Caco-2 (cell line): Measurements from ENCODE around the gene HMG20A. TPM values are rescaled to one million over a fixed set of nuclear protein-coding genes. Genes with fewer than 3 reads are reported as not detected.

ENCODE experiments used
- BruUV-seq: library from RNA; stranded (reverse); fragments of 400-500 nt; replicated peaks from 2 replicates; lab custom pipeline; 2021; lab: Mats Ljungman, UMichigan
- CTCF ChIA-PET: fragments of 300-600 bp; sonication (Branson Sonifier 250); formaldehyde crosslinking; loops from one replicate; lab custom pipeline; 2022; ENCODE audit warnings: antibody characterized with exemption; lab: Charles Lee
- POLR2A ChIA-PET: fragments of 300-600 bp; sonication (Branson Sonifier 250); formaldehyde crosslinking; loops from one replicate; lab custom pipeline; 2022; ENCODE audit warnings: antibody characterized with exemption; lab: Charles Lee
- DNase-seq, 2 experiments: peaks; one replicate each; pipeline versions ENCODE4 v3.0.0 to v3.0.0-alpha.2; 2020 to 2022
- H3K27me3 ChIP-seq: replicated peaks from 2 replicates; pipeline ENCODE4 v1.6.0; 2011; ENCODE audit warnings: low read length; ENCODE audit not compliant: control insufficient read depth, insufficient read depth
- H3K36me3 ChIP-seq: 2 replicates; pipeline ENCODE4 v1.5.1; 2011; ENCODE audit warnings: low read length; ENCODE audit not compliant: control insufficient read depth, insufficient read depth
- H3K4me1 ChIP-seq: fragments of 250-450 bp; sonication (Bioruptor Pico); 2 replicates; pipeline ENCODE4 v1.5.1; 2020; ENCODE audit warnings: mild to moderate bottlenecking
- H3K4me3 ChIP-seq: 2 replicates; pipeline ENCODE4 v1.5.1; 2011; ENCODE audit warnings: low read depth, mild to moderate bottlenecking, control low read depth, low read length
- H3K9me3 ChIP-seq: fragments of 250-450 bp; sonication (Bioruptor Pico); 2 replicates; pipeline ENCODE4 v1.5.1; 2020; ENCODE audit warnings: mild to moderate bottlenecking, moderate library complexity
- H3K27ac Mint-ChIP-seq: one replicate; pipeline ENCODE4 v1.8.0; 2022; ENCODE audit warnings: mixed read lengths; ENCODE audit not compliant: unreplicated experiment
- H3K27me3 Mint-ChIP-seq: one replicate; pipeline ENCODE4 v1.8.0; 2022; ENCODE audit warnings: mixed read lengths; ENCODE audit not compliant: insufficient read depth, unreplicated experiment
- H3K36me3 Mint-ChIP-seq: one replicate; pipeline ENCODE4 v1.8.0; 2022; ENCODE audit warnings: mild to moderate bottlenecking, mixed read lengths; ENCODE audit not compliant: insufficient read depth, unreplicated experiment
- H3K4me1 Mint-ChIP-seq: one replicate; pipeline ENCODE4 v1.8.0; 2022; ENCODE audit warnings: low read depth, mixed read lengths; ENCODE audit not compliant: unreplicated experiment
- H3K4me3 Mint-ChIP-seq: one replicate; pipeline ENCODE4 v1.8.0; 2022; ENCODE audit warnings: mild to moderate bottlenecking, moderate library complexity, mixed read lengths; ENCODE audit not compliant: unreplicated experiment
- H3K9me3 Mint-ChIP-seq: one replicate; pipeline ENCODE4 v1.8.0; 2022; ENCODE audit warnings: mixed read lengths; ENCODE audit not compliant: unreplicated experiment
- intact Hi-C: fragments of 100-400 bp; cut with micrococcal nuclease; formaldehyde crosslinking; loops from one replicate; pipeline ENCODE4 v1.10.0; 2022; ENCODE audit not compliant: unreplicated experiment
- total RNA-seq: library from RNA; stranded (reverse); gene quantifications from 2 replicates; pipeline ENCODE4 v1.2.3, GENCODE V29; 2022
- TF ChIP-seq, protein P1 (sequence below), 2 experiments: fragments of 200-600 bp in 1 of 2; IDR thresholded peaks; 1 replicate in 1 of 2; 2 replicates in 1 of 2; pipeline versions ENCODE4 v1.5.1 to v1.8.0; 2011 to 2022; ENCODE audit warnings: antibody characterized with exemption in 1 of 2, control low read depth in 1 of 2, inconsistent platforms in 1 of 2, low read depth in 1 of 2, low read length in 1 of 2, mild to moderate bottlenecking in 1 of 2, moderate library complexity in 1 of 2; ENCODE audit not compliant: insufficient read depth in 1 of 2, severe bottlenecking in 1 of 2, unreplicated experiment in 1 of 2

Gene HMG20A
- total RNA-seq, 1 experiment from 2014 or later: 34.0 TPM

DNA sequence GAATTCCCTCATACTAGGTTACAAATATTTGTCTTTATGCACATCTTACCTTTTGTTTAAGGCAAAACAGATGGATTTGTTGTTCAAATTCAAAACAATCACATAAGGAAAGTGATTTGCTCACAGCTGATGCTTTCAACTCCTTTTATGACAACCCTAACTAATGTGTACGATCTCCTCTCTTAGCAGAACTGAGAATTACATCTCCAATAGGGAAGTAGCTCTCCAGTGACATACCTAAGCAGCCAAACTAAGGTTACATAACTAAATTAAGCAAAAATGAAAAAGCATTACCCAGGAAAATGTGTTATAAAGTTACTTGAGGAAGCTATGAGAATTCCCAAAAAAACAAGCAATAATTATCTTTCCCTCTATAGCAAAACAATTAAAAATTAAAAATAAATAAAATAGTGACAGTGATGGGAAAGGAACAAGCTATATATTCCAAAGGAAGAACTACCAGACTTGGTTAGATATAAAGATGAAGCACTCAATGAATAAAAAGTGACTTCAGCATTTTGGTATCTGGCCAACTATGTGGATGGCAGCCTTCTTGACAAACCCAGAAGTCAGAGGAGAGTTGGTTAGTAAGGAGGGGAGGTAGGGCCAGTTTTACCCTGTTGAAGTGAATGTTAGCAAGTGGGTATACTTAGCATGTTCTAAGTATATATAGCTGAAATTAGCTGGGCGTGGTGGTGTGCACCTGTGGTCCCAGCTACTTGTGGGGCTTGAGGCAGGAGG lies 33.2 kb upstream of the HMG20A start:
- ChIA-PET CTCF (no interaction called here), POLR2A (no interaction called here)
- intact Hi-C loops: no loop called here
- DNase-seq: no peak
- H3K36me3 ChIP-seq: no peaks in the 10 kb centered on the region; the same call in 1 of the 2 replicates
- no peak overlapping the region for H3K4me3 ChIP-seq
- Mint-ChIP-seq H3K9me3 (no peaks in the 10 kb centered on the region), H3K27ac (no peak overlapping the region), H3K27me3 (no peaks in the 10 kb centered on the region), H3K36me3 (no peaks in the 10 kb centered on the region), H3K4me1 (no peaks in the 10 kb centered on the region), H3K4me3 (no peak overlapping the region)
- H3K27me3 ChIP-seq: no peaks in the 10 kb centered on the region
- no peaks in the 10 kb centered on the region for H3K4me1 ChIP-seq
- BruUV-seq: no TSS peak
- no peaks in the 10 kb centered on the region for H3K9me3 ChIP-seq
- TF ChIP-seq, protein P1, sequence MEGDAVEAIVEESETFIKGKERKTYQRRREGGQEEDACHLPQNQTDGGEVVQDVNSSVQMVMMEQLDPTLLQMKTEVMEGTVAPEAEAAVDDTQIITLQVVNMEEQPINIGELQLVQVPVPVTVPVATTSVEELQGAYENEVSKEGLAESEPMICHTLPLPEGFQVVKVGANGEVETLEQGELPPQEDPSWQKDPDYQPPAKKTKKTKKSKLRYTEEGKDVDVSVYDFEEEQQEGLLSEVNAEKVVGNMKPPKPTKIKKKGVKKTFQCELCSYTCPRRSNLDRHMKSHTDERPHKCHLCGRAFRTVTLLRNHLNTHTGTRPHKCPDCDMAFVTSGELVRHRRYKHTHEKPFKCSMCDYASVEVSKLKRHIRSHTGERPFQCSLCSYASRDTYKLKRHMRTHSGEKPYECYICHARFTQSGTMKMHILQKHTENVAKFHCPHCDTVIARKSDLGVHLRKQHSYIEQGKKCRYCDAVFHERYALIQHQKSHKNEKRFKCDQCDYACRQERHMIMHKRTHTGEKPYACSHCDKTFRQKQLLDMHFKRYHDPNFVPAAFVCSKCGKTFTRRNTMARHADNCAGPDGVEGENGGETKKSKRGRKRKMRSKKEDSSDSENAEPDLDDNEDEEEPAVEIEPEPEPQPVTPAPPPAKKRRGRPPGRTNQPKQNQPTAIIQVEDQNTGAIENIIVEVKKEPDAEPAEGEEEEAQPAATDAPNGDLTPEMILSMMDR (IDR thresholded peaks at IDR 0.05; ENCODE audit: insufficient read depth in 1 of 2, low read depth in 1 of 2, low read length in 1 of 2, severe bottlenecking in 1 of 2, unreplicated experiment in 1 of 2): no peak

DNA sequence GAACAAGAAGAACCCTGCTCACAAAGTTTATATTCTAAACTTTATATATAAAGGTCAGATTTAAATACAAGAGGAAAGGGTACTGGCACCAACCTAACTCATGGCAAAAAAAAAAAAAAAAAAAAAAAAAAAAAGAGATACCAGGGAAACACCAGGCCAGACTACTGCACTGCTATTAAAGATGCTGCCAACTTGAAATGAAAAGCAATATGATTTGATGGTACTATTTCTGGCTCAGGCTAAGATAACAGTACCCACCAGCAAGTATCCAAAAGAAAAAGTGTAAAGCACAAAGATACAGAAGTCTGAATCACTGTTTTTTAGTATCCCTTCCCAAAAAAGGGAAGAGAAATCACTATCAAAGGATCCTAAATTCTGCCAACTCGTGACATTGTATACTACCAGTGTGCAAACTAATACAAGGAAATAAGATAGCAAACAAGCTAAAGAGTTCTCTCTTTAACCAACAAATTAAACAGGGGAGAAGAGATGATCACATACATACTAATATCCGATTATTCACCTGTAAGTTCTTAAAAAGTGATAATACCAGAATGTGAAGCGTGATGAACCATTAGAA lies 29.2 kb upstream of the HMG20A start:
- no peaks in the 10 kb centered on the region for H3K4me1 ChIP-seq
- intact Hi-C loops: no loop called here
- H3K9me3 Mint-ChIP-seq: peaks cover 19% of the 10 kb centered on the region
- no peaks in the 10 kb centered on the region for H3K4me1 Mint-ChIP-seq
- no peak overlapping the region for H3K27ac Mint-ChIP-seq
- H3K36me3 ChIP-seq: no peaks in the 10 kb centered on the region
- no peak overlapping the region for H3K4me3 ChIP-seq
- H3K36me3 Mint-ChIP-seq: no peaks in the 10 kb centered on the region
- 0 out of 2 replicates have a peak, but pooled peaks cover 5% of the 10 kb centered on the region for H3K9me3 ChIP-seq
- H3K4me3 Mint-ChIP-seq: no peak overlapping the region
- POLR2A ChIA-PET: no interaction called here
- DNase-seq: no peak
- H3K27me3 Mint-ChIP-seq: no peaks in the 10 kb centered on the region
- TF ChIP-seq, protein P1 (IDR thresholded peaks at IDR 0.05; ENCODE audit: insufficient read depth in 1 of 2, low read depth in 1 of 2, low read length in 1 of 2, severe bottlenecking in 1 of 2, unreplicated experiment in 1 of 2): no peak
- CTCF ChIA-PET: no interaction called here
- no TSS peak for BruUV-seq
- no peaks in the 10 kb centered on the region for H3K27me3 ChIP-seq

DNA sequence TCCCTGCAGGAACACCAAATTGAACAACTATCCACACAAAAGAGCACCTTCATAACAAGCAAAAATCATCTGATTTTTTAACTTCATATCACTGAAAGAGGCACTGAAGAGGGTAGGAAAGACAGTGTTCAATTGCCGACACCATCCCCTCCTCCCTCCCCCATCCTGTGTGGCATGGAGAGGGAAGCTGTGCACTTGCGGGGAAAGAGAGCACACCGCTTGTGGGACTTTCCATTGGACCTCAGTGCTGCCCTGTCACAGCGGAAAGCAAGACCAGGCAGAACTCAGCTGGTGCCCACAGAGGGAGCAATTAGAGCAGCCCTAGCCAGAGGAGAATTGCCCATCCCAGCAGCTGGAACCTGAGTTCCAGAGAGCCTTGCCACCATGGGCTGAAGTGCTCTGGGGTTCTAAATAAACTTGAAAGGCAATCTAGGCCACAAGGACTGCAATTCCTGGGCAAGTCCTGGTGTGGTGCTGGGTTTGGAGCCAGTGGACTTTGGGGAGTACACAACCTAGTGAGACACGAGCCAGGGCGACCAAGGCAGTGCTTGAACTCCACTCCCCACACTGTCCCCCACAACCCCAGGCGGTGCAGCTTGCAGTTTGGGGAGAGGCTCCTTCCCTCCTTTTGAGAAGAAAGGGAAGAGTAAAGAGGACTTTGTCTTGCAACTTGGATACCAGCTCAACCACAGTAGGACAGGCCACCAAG lies 27.8 kb upstream of the HMG20A start:
- Histone ChIP-seq H3K36me3 (no peaks in the 10 kb centered on the region), H3K4me1 (no peaks in the 10 kb centered on the region), H3K4me3 (no peak overlapping the region), H3K27me3 (no peaks in the 10 kb centered on the region), H3K9me3 (0 out of 2 replicates have a peak, but pooled peaks cover 5% of the 10 kb centered on the region)
- Mint-ChIP-seq H3K4me1 (no peaks in the 10 kb centered on the region), H3K27me3 (no peaks in the 10 kb centered on the region), H3K27ac (no peak overlapping the region), H3K4me3 (no peak overlapping the region), H3K36me3 (peaks cover 6% of the 10 kb centered on the region), H3K9me3 (peaks cover 34% of the 10 kb centered on the region)
- intact Hi-C loops: no loop called here
- TF ChIP-seq, protein P1 (IDR thresholded peaks at IDR 0.05; ENCODE audit: insufficient read depth in 1 of 2, low read depth in 1 of 2, low read length in 1 of 2, severe bottlenecking in 1 of 2, unreplicated experiment in 1 of 2): no peak
- POLR2A ChIA-PET: no interaction called here
- DNase-seq: no peak
- CTCF ChIA-PET: no interaction called here
- no TSS peak for BruUV-seq
